Right lobe of liver (tissue), 4 donors: ENCODE data around the gene OIT3.
A peak's percentile ranks its signal among the peaks of the same experiment; 100 is the strongest.

Experiments
- POLR2A ChIP-seq: fragments of 450-650 bp; IDR thresholded peaks from one replicate; pipeline ENCODE4 v1.6.1; 2017; ENCODE audit warnings: antibody characterized with exemption, mild to moderate bottlenecking
- TF ChIP-seq, protein P1 (sequence below), 4 donors: fragments of 200-600 bp in 3 of 4; fragments of 450-650 bp in 1 of 4; IDR thresholded peaks; one replicate each; pipeline versions ENCODE4 v1.5.1 to v1.8.0; 2016 to 2022; ENCODE audit warnings: antibody characterized with exemption in 4 of 4, mild to moderate bottlenecking in 2 of 4
- donor health status: DM: no; HTN: no; CAD: no.
- donor health status: DM: no; HTN: no; CAD: no.
- donor health status: DM: no; HTN: yes; CAD: no.

DNA sequence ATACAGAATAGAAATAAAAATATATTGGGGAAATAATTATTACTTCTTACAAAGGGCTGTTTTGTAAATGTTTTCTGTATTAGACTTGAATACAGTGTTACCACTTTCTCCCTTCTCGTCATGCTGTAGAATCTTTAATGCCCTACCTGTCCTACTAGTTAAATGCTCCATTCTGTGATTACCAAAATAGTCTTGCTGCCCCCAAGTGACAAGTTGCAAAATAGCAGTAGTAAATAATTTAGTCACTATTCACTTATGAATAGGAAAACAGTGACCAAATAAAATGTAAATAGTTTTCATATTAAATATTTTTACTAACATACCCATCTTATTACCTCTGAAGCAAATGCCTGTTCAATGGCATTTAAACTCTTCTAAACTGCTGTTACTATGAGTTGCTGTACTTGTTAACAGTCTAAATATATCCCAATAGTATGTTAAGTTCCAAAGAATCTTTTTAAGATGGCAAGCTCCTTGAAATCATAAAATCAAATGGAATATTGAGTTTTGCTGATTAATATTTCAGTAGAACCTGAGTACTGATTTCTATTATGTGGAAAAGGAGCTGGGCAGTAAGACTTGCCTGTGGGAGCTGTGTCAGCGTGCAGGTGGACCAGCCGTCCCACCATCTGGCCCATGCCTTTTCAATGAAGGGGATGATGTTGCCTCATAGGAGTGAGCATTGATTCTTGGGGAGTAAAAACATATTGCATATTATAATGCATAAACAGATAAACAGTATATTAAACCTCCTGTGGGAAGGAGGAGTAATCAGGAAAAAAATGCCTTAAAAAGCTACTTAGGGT is 18.1 kb upstream of the OIT3 start:
- no peak for TF ChIP-seq POLR2A
- TF ChIP-seq, protein P1, sequence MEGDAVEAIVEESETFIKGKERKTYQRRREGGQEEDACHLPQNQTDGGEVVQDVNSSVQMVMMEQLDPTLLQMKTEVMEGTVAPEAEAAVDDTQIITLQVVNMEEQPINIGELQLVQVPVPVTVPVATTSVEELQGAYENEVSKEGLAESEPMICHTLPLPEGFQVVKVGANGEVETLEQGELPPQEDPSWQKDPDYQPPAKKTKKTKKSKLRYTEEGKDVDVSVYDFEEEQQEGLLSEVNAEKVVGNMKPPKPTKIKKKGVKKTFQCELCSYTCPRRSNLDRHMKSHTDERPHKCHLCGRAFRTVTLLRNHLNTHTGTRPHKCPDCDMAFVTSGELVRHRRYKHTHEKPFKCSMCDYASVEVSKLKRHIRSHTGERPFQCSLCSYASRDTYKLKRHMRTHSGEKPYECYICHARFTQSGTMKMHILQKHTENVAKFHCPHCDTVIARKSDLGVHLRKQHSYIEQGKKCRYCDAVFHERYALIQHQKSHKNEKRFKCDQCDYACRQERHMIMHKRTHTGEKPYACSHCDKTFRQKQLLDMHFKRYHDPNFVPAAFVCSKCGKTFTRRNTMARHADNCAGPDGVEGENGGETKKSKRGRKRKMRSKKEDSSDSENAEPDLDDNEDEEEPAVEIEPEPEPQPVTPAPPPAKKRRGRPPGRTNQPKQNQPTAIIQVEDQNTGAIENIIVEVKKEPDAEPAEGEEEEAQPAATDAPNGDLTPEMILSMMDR (IDR thresholded peaks at IDR 0.05), result peak; percentile 33 to 53 (median 53)
